Natural killer cell (primary cell): ENCODE results near the gene ASAP2. TPM values are rescaled to one million over a fixed set of nuclear protein-coding genes. Genes with fewer than 3 reads are reported as not detected.

Source experiments
- ATAC-seq, 3 donors: fragments of 150-1000 bp in 2 of 3; fragments of 200-7000 bp in 1 of 3; cut with Tn5 transposase; 1 replicate in 1 of 3; 2 replicates in 2 of 3; pipeline ENCODE4 v1.10.0; 2021; ENCODE audit warnings: mild to moderate bottlenecking in 2 of 3, moderate library complexity in 2 of 3
- DNase-seq, 2 donors: peaks; one replicate each; pipeline versions ENCODE4 v3.0.0 to v3.0.0-alpha.2; 2013 to 2021; ENCODE audit warnings: mixed read lengths in 1 of 2
- H3K27ac ChIP-seq: one replicate; pipeline ENCODE4 v1.5.1; 2013; ENCODE audit warnings: mild to moderate bottlenecking, low read length
- H3K27me3 ChIP-seq: one replicate; pipeline ENCODE4 v1.6.1; 2013; ENCODE audit warnings: low read length; ENCODE audit not compliant: control insufficient read depth, insufficient read depth
- H3K36me3 ChIP-seq: one replicate; pipeline ENCODE4 v1.6.1; 2013; ENCODE audit warnings: low read length; ENCODE audit not compliant: control insufficient read depth, insufficient read depth
- H3K4me1 ChIP-seq: one replicate; pipeline ENCODE4 v1.6.1; 2013; ENCODE audit warnings: low read length; ENCODE audit not compliant: control insufficient read depth, insufficient read depth
- H3K4me3 ChIP-seq: one replicate; pipeline ENCODE4 v1.5.1; 2013; ENCODE audit warnings: low read length
- H3K9me3 ChIP-seq: one replicate; pipeline ENCODE4 v1.6.1; 2013; ENCODE audit warnings: low read length; ENCODE audit not compliant: control insufficient read depth, insufficient read depth
- H3K27ac Mint-ChIP-seq, 2 donors: one replicate each; pipeline ENCODE4 v1.8.0; 2022; ENCODE audit warnings: mild to moderate bottlenecking in 2 of 2, mixed read lengths in 2 of 2, moderate library complexity in 1 of 2
- H3K27me3 Mint-ChIP-seq, 2 donors: one replicate each; pipeline ENCODE4 v1.8.0; 2022; ENCODE audit warnings: low read depth in 2 of 2, mixed read lengths in 2 of 2
- H3K36me3 Mint-ChIP-seq: one replicate; pipeline ENCODE4 v1.8.0; 2022; ENCODE audit warnings: mixed read lengths
- H3K4me1 Mint-ChIP-seq, 2 donors: one replicate each; pipeline ENCODE4 v1.8.0; 2022; ENCODE audit warnings: mixed read lengths in 2 of 2
- H3K4me3 Mint-ChIP-seq: one replicate; pipeline ENCODE4 v1.8.0; 2022; ENCODE audit warnings: mild to moderate bottlenecking, moderate library complexity, mixed read lengths
- H3K9me3 Mint-ChIP-seq, 2 donors: one replicate each; pipeline ENCODE4 v1.8.0; 2022; ENCODE audit warnings: mixed read lengths in 2 of 2
- CTCF ChIP-seq: fragments of 200-600 bp; IDR thresholded peaks from one replicate; pipeline ENCODE4 v1.8.0; 2022; ENCODE audit warnings: antibody characterized with exemption
- WGBS: methylation state at CpG from one replicate; pipeline ENCODE4 v1.1.7; 2013; ENCODE audit warnings: missing lambda C conversion rate; ENCODE audit not compliant: insufficient coverage; 5-methylcytosine and 5-hydroxymethylcytosine counted together
- intact Hi-C: fragments of 100-400 bp; cut with micrococcal nuclease; formaldehyde crosslinking; loops from one replicate; pipeline ENCODE4 v1.14.2; 2022
- total RNA-seq, 4 donors: library from RNA; stranded (reverse); fragments of 120-200 nt in 1 of 4; gene quantifications; one replicate each; pipeline versions ENCODE4 v1.2.3 to v1.2.4, GENCODE V29; 2013 to 2022

ASAP2 gene
- total RNA-seq, 3 donors from 2014 or later (not counting 1 experiment from before 2014, with no cell fraction given), result 0.20 to 1.8 (median 0.60) TPM

GRCh38 chr2:9212010-9212635, 5.5 kb downstream of the ASAP2 start:
- peaks cover 6% of the 10 kb centered on the region for H3K4me1 ChIP-seq
- no peak overlapping the region for H3K4me3 Mint-ChIP-seq
- H3K4me1 Mint-ChIP-seq, result no peaks in the 10 kb centered on the region
- peaks cover 29 to 34% of the 10 kb centered on the region in 2 donors for H3K27me3 Mint-ChIP-seq
- 89% methylated on average over 9 of the region's 9 CpGs for WGBS
- TF ChIP-seq CTCF, result no peak
- H3K36me3 Mint-ChIP-seq, result no peaks in the 10 kb centered on the region
- no peak overlapping the region for H3K27ac ChIP-seq
- H3K36me3 ChIP-seq, result no peaks in the 10 kb centered on the region
- intact Hi-C loops, result no loop called here
- no peaks in the 10 kb centered on the region for H3K9me3 Mint-ChIP-seq
- peaks cover 10% of the 10 kb centered on the region for H3K27me3 ChIP-seq
- no peaks in the 10 kb centered on the region for H3K9me3 ChIP-seq
- H3K27ac Mint-ChIP-seq, result no peak overlapping the region
- ATAC-seq (no peak), DNase-seq (no peak)
- H3K4me3 ChIP-seq, result no peak overlapping the region

- 92% methylated on average over 19 of the region's 19 CpGs for WGBS
- no peaks in the 10 kb centered on the region for H3K9me3 ChIP-seq
These were observed 6.2 kb downstream of the ASAP2 start for GRCh38 chr2:9212661-9213411.

GRCh38 chr2:9213477-9214051, 7.0 kb downstream of the ASAP2 start:
- no peak for DNase-seq
- Mint-ChIP-seq H3K4me3 (no peak overlapping the region), H3K27me3 (peaks cover 22 to 25% of the 10 kb centered on the region in 2 donors), H3K27ac (no peak overlapping the region), H3K4me1 (no peaks in the 10 kb centered on the region), H3K9me3 (no peaks in the 10 kb centered on the region), H3K36me3 (no peaks in the 10 kb centered on the region)
- peaks cover 7% of the 10 kb centered on the region for H3K27me3 ChIP-seq
- H3K9me3 ChIP-seq, result no peaks in the 10 kb centered on the region
- no peaks in the 10 kb centered on the region for H3K4me1 ChIP-seq
- H3K27ac ChIP-seq, result no peak overlapping the region
- 95% methylated on average over 2 of the region's 2 CpGs for WGBS
- H3K36me3 ChIP-seq, result no peaks in the 10 kb centered on the region
- intact Hi-C loops, result no loop called here
- TF ChIP-seq CTCF, result no peak
- no peak overlapping the region for H3K4me3 ChIP-seq
- ATAC-seq, result no peak

More at GRCh38 chr2:9212661-9213411, 6.2 kb downstream of the ASAP2 start:
- Mint-ChIP-seq H3K27me3 (peaks cover 27 to 33% of the 10 kb centered on the region in 2 donors), H3K4me3 (no peak overlapping the region), H3K36me3 (no peaks in the 10 kb centered on the region), H3K27ac (no peak overlapping the region), H3K4me1 (no peaks in the 10 kb centered on the region), H3K9me3 (no peaks in the 10 kb centered on the region)
- ATAC-seq, result no peak
- H3K27ac ChIP-seq, result no peak overlapping the region
- H3K4me3 ChIP-seq, result no peak overlapping the region
- peaks cover 1% of the 10 kb centered on the region for H3K4me1 ChIP-seq
- TF ChIP-seq CTCF, result no peak
- intact Hi-C loops, result no loop called here
- H3K27me3 ChIP-seq, result peaks cover 8% of the 10 kb centered on the region
- no peaks in the 10 kb centered on the region for H3K36me3 ChIP-seq
- no peak for DNase-seq
